Measurements from ENCODE around the gene CAMK2G.
"Not testable (repeated sequence)": the region's sequence is repeated elsewhere in the genome, so short reads cannot be mapped to it uniquely, and the experiment has no call there.

The CAMK2G gene

DNA sequence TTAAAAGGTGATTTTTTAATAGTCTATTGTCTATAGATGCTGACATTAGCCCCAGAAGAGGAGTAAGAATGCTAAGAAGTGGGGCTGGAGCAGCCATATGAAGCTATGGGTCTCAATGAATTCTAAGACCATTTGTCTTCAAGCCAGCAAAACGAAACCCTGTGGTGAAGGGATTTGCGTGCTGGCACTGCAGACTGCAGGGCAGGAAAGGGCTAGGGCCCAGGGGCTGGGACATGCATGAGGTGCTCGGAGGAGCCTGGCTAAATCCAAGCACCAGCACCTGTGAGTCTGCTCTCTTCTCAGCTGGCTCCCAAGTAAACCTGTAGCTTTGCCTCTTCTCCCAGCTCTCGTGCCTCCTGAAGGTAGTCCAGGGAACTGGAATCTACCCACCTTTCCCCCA, 61.7 kb downstream of the CAMK2G start:
- no peak for DNase-seq (ENCODE audit: low read depth in 3 of 3)

DNA sequence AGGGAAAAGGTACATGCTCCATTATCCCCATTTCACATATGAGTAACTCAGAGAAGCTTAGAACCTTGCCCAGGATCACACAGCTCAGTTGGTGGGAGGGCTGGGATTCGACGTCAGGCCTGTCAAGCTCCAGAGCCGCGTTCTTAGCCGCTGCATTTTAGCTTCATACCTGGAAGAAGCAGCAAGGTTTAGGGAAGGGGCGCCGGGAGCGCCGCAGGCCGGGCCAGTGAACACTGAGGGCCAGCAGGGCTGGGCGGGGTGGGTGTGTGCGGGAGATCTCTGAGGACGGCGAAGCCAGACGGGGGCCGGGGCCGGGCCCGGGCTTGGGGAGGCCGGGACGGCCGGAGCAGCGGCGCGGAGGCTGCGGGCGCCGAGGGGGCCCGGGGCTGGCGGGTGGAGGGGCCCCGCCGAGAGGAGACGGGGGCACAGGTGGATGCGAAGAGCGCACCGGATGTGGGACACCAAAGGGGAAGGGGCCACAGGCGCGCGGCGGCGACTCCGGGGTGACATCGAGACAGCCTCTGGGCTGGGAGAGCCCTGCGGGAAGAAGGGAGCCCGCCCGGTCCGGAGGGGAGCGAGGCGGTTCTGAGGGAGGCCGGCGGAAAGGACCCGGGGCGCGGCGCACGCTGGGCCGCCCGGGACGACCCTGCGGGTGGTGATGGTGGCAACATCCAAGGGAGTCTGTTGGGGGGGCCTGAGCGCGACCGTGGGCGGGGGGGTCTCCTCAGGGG, 63.5 kb downstream of the CAMK2G start:
- peak; percentile 27 to 53 (median 31) for DNase-seq (ENCODE audit: low read depth in 3 of 3)

GRCh38 chr10:73810358-73810734, 64.0 kb downstream of the CAMK2G start:
- DNase-seq (ENCODE audit: low read depth in 3 of 3): no peak

DNA sequence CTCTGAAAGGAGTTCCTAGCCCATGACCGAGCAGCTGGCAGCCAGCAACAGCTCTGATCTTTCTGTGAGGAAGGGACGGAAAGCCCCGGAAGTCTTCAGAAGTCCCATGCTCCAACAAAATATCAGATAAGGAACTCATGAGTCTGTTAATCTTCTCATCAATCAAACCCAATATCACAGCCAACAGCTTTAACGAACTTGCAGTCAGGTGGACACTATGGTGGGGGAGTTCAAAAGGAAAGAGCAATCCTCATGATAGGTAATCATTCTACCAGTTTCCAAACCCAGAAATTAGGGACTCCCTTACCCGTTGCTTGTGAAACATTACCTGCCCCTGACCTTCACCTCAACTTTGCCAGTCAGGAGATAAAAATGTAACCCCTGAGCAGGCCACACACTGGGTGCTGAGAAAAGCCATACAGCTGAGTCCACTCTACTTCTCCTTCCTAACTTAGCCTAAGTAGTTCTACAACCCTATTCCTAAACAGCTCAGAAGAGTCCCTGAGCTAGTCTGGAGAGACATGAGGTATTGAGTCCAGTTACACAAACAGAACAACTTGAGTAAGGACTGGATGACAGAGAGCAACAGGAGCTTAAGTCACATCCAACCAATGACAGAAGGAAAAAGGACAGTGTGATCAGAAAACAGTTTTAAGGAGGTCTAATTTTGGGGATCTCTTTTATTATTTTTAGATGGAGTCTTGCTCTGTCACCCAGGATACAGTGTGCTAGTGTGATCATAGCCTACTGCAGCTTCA, 65.1 kb downstream of the CAMK2G start:
- DNase-seq (ENCODE audit: low read depth in 3 of 3): no peak

GRCh38 chr10:73808021-73808815, 66.1 kb downstream of the CAMK2G start:
- DNase-seq (ENCODE audit: low read depth in 3 of 3): no peak

DNA sequence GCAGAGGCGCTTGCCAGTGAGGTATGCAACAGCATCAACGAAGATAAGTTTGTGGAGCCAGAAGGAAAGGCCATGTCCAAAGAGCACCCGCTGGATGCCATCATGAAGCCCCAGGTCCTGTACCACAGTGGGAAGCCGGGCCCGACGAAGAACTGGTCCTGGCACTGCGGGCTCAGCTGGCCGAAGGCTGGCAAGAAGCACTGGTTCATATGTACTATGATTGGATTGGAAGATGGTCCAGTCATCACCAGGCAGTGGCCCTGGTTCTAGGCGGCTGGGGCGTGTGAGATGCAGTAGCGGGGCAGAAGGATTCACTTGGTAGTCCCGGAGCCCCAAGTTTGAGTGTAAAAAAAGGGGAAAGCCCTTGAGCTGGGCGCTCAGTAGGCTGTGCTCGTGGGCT, 66.9 kb downstream of the CAMK2G start:
- DNase-seq (ENCODE audit: low read depth in 3 of 3): no peak

DNA sequence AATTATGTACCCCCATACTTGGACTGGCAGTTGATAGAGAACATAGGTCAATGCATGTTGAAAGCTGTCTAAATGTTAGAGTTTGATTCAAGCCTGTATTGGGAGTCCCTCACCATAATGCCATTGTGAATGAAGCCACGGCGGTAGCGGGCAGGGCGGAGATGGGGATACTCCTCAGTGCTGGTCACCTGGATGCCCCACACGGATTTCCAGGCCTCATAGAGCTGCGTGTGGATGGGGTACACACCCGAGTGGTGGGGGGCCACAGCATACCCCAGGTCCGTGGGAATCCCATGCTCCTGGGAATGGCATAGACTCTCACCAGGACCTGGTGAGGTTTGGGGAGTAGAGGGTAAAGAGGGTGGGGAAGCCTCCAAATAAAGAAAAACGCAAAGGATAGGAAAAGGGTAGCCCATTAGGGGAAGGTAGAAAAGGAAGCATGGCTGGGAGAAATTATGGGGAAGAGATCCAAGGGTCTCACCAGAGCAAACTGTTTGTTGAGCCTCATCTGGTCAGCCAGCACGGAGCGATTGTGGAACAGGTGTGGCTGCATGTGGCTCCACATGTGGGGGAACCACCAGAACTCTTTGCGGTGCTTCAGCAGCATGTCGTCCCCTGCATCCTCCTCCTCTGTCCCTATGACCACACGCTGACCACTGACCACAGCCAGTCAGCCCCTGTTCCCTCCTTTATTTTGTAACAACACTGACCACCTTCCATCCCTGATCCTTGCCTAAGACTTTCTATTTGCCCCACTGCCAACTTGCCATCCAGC, 68.0 kb downstream of the CAMK2G start:
- no peak for DNase-seq (ENCODE audit: low read depth in 3 of 3)

- DNase-seq (ENCODE audit: low read depth in 3 of 3): no peak
Observed at GRCh38 chr10:73803680-73804286, 70.6 kb downstream of the CAMK2G start.

DNA sequence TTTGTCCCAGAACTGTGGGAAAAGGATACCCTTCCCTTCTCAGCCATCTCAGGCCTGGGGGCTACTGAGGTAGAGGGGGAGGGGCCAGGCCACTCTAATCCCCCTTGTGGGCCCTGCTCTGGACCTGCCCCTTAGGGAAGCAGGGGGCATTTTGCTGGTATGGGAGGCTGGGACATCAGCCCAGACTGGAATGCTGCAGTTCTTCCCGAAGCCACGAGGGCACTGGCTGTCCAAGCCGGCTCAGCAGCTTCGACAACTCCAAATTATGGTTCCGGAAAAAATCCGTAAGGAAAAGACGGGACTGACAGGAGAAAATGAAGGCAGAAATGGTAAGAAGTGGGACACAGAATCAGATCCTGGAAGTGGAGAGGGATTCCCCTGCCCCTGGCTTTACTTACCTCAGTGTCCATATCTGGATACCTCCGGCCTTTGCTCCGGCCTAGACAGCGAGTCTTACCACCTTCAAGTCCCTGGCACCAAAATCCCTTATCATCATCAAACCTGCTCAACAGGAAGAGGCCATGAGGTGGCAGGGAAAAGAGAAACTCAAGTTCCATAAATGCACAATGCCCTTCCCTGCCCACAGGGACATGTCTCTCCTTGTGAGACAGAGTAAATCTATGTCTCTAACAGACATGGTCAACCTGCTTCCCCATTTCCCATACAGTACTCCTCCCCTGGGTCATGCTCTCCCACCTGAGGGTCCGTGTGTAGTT, 71.9 kb downstream of the CAMK2G start:
- no peak for DNase-seq (ENCODE audit: low read depth in 3 of 3)

DNA sequence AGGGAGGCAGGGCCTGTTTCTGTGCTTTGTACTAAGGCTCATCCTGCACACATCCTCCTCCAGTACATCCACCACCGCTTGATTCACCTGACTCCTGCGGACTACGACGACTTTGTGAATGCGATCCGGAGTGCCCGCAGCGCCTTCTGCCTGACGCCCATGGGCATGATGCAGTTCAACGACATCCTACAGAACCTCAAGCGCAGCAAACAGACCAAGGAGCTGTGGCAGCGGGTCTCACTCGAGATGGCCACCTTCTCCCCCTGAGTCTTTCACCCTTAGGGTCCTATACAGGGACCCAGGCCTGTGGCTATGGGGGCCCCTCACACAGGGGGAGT, 73.1 kb downstream of the CAMK2G start:
- no peak for DNase-seq (ENCODE audit: low read depth in 3 of 3)

- DNase-seq (ENCODE audit: low read depth in 3 of 3): no peak
Observed at GRCh38 chr10:73800560-73801252, 73.6 kb downstream of the CAMK2G start.

DNA sequence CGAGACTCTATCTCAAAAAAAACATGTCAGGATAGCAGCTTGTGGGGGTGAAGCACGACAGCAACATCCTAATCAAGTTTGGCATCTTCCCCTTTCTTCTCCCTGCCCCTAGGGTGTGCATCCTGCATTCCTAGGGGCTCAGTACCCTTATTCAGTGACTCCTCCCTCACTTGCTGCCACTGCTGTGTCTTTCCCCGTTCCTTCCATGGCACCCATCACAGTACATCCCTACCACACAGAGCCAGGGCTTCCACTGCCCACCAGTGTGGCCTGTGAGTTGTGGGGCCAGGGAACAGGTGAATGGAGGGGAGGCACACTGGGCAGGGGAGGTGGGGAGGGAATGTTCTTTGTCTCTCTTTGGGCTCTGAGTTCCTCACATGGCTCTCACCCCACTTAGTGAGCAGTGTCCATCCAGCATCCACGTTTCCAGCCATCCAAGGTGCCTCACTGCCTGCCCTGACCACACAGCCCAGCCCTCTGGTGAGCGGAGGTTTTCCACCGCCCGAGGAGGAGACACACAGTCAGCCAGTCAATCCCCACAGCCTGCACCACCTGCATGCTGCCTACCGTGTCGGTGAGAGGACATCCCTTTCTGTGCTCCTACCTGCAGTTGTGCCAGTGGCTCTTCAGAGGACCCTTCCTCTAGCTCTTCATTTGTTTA, 74.3 kb downstream of the CAMK2G start:
- no peak for DNase-seq (ENCODE audit: low read depth in 3 of 3)

DNA sequence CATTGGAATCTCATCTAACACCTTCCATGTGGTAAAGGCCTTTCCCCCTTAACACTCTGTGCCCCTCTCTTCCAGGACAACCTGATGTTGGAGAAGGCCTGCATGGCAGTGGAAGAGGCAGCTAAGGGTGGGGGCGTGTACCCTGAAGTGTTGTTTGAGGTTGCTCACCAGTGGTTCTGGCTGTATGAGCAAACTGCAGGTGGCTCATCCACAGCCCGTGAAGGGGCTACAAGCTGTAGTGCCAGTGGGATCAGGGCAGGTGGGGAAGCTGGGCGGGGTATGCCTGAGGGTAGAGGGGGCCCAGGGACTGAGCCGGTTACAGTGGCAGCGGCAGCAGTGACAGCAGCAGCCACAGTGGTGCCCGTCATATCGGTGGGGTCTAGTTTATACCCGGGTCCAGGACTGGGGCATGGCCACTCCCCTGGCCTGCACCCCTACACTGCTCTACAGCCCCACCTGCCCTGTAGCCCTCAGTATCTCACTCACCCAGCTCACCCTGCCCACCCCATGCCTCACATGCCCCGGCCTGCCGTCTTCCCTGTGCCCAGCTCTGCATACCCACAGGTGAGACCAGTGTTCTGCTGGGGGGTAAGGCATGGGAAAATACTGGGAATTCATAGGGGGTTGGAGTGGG, 75.3 kb downstream of the CAMK2G start:
- DNase-seq (ENCODE audit: low read depth in 3 of 3): no peak

DNA sequence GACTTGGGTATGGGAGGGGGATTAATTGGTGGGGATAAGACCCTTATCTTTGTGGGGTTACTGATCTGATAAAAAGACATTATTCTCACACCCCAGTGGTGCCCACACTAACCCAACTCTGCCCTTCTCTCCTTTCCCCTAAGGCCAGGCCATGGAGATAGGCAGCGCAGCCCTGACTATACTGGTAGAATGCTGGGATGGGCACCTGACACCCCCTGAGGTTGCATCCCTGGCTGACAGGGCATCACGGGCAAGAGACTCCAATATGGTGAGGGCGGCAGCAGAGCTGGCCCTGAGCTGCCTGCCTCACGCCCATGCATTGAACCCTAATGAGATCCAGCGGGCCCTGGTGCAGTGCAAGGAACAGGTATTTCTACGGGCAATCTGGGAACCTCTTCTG, 76.3 kb downstream of the CAMK2G start:
- no peak for DNase-seq (ENCODE audit: low read depth in 3 of 3)

DNA sequence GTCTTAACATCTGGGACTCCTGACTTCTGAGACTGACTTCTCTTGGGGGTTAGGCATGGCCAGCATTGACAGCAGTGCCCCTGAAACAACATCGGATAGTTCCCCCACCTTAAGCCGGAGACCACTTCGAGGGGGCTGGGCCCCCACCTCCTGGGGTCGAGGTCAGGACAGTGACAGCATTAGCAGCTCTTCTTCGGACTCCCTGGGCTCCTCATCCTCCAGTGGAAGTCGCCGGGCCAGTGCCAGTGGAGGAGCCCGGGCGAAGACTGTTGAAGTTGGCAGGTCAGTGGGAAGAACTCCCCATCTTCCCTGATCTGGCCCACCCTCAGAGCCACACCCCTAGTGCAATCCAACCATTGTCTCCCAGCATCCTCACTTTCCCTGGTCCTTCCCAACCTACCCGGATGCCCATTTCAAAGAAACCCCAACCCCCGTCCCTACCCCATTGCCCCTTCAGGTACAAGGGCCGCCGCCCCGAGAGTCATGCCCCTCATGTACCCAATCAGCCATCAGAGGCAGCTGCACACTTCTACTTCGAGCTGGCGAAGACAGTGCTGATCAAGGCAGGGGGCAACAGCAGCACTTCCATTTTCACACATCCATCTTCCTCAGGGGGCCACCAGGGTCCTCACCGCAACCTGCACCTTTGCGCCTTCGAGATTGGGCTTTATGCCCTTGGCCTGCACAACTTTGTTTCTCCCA, 76.9 kb downstream of the CAMK2G start:
- DNase-seq (ENCODE audit: low read depth in 3 of 3): no peak

GRCh38 chr10:73796766-73797165, 77.6 kb downstream of the CAMK2G start:
- no peak for DNase-seq (ENCODE audit: low read depth in 3 of 3)

DNA sequence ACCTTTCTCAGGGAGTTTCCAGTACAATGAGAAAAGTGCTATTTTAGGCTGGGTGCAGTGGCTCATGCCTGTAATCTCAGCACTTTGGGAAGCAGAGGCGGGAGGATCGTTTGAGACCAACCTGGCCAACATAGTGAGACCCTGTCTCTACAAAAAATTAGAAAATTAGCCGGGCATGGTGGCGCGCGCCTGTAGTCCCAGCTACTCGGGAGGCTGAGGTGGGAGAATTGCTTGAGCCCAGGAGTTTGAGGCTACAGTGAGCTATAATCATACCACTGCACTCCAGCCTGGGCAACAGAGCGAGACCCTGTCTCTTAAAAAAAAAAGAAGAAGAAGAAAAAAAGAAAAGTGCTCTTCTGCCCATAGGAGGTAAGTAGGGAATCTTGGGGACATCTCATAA, 78.3 kb downstream of the CAMK2G start:
- DNase-seq (ENCODE audit: low read depth in 3 of 3): not testable (repeated sequence)

DNA sequence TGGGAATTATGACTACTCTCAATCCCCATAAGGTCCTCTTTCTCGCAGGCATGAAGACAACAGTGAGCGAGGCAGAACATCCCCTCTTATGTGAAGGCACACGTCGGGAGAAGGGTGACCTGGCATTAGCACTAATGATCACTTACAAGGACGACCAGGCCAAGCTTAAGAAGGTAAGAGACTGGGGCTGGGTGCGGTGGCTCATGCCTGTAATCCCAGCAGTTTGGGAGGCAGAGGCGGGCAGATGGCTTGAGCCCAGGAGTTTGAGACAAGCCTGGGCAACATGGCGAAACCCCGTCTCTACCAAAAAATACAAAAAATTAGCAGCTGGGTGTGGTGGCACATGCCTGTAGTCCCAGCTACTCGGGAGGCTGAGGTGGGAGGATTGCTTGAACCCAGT, 78.9 kb downstream of the CAMK2G start:
- not testable (repeated sequence) for DNase-seq (ENCODE audit: low read depth in 3 of 3)

DNA sequence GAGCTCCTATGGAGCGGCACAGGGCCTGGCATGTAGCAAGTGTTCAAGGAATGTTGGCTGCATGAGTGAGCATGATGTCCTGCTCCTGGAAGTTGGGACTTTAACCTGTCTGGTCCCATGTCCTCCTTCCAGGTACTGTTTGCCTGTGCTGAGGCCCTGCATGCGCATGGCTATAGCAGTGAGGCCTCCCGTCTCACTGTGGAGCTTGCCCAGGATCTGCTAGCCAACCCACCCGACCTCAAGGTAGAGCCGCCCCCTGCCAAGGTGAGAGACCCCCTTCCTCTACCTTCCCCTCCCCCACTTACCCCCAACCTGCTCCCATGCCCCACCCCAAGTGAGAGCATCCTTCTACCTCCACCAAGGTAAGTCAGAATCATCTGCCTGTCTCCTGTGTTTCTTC, 80.9 kb downstream of the CAMK2G start:
- no peak for DNase-seq (ENCODE audit: low read depth in 3 of 3)
